NCI-H146 treated with DMSO at 0.1 percent for 48 hours (cell line): ENCODE measurements around the gene ELOVL5.
A peak's percentile ranks its signal among the peaks of the same experiment; 100 is the strongest.
"Not testable (repeated sequence)": the region's sequence is repeated elsewhere in the genome, so short reads cannot be mapped to it uniquely, and the experiment has no call there.

Experiments
- DNase-seq: peaks from one replicate; lab custom pipeline; 2025; ENCODE audit not compliant: unreplicated experiment; lab: John Stamatoyannopoulos, UW

The ELOVL5 gene

GRCh38 chr6:53306217-53306616 is 42.5 kb downstream of the ELOVL5 start:
- DNase-seq = not testable (repeated sequence)

GRCh38 chr6:53305506-53306005 is 43.2 kb downstream of the ELOVL5 start:
- not testable (repeated sequence) for DNase-seq

GRCh38 chr6:53304953-53305352 is 43.8 kb downstream of the ELOVL5 start:
- not testable (repeated sequence) for DNase-seq

GRCh38 chr6:53302678-53303360 is 45.9 kb downstream of the ELOVL5 start:
- no peak for DNase-seq

GRCh38 chr6:53301801-53302537 is 46.8 kb downstream of the ELOVL5 start:
- DNase-seq = no peak

GRCh38 chr6:53300656-53301551 is 47.8 kb downstream of the ELOVL5 start:
- DNase-seq = no peak

GRCh38 chr6:53299331-53300005 is 49.3 kb downstream of the ELOVL5 start:
- no peak for DNase-seq

GRCh38 chr6:53297004-53297403 is 51.7 kb downstream of the ELOVL5 start:
- no peak for DNase-seq

- DNase-seq = no peak
Observed at GRCh38 chr6:53295176-53295575, 53.6 kb downstream of the ELOVL5 start.

GRCh38 chr6:53294611-53295010 is 54.1 kb downstream of the ELOVL5 start:
- no peak for DNase-seq

- no peak for DNase-seq
Observed at GRCh38 chr6:53294095-53294494, 54.7 kb downstream of the ELOVL5 start.

GRCh38 chr6:53293691-53294090 is 55.1 kb downstream of the ELOVL5 start:
- DNase-seq = no peak

- DNase-seq = no peak
Observed at GRCh38 chr6:53290537-53291510, 57.9 kb downstream of the ELOVL5 start.

GRCh38 chr6:53287336-53288225 is 61.2 kb downstream of the ELOVL5 start:
- DNase-seq = peak; percentile 97

GRCh38 chr6:53284901-53285300 is 63.8 kb downstream of the ELOVL5 start:
- DNase-seq = no peak

GRCh38 chr6:53282741-53283140 is 66.0 kb downstream of the ELOVL5 start:
- no peak for DNase-seq

GRCh38 chr6:53282234-53282633 is 66.5 kb downstream of the ELOVL5 start:
- no peak for DNase-seq

GRCh38 chr6:53281518-53282215 is 67.1 kb downstream of the ELOVL5 start:
- DNase-seq = no peak
